ENCODE measurements around the gene TOPORS.
A peak's percentile ranks its signal among the peaks of the same experiment; 100 is the strongest.

TOPORS gene

DNA sequence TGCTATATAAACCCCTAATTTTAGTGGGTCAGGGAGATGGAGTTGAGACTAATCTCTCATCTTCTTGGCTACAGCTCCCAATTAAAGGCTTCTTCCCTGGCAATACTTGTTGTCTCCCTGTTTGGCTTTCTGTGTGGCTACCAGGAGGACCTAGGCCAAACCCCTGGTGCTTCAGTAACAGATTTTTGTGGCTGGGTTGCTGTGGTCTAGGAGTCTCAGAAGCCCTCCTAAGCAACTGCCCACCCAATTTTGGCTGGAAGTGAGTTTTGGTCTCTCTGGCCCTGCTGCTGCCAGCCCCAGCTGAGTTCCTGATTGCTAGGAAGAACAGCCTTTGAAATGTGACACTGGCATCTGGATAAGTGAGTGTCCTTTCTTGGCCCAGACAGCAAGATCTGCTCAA, 36.1 kb downstream of the TOPORS start:
- TF ChIP-seq, protein P1, sequence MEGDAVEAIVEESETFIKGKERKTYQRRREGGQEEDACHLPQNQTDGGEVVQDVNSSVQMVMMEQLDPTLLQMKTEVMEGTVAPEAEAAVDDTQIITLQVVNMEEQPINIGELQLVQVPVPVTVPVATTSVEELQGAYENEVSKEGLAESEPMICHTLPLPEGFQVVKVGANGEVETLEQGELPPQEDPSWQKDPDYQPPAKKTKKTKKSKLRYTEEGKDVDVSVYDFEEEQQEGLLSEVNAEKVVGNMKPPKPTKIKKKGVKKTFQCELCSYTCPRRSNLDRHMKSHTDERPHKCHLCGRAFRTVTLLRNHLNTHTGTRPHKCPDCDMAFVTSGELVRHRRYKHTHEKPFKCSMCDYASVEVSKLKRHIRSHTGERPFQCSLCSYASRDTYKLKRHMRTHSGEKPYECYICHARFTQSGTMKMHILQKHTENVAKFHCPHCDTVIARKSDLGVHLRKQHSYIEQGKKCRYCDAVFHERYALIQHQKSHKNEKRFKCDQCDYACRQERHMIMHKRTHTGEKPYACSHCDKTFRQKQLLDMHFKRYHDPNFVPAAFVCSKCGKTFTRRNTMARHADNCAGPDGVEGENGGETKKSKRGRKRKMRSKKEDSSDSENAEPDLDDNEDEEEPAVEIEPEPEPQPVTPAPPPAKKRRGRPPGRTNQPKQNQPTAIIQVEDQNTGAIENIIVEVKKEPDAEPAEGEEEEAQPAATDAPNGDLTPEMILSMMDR (IDR thresholded peaks at IDR 0.05; ENCODE audit: low read length, missing control alignments): no peak

GRCh38 chr9:32508728-32509127, 43.7 kb downstream of the TOPORS start:
- TF ChIP-seq, protein P1 (IDR thresholded peaks at IDR 0.05; ENCODE audit: low read length, missing control alignments): no peak
- DNase-seq (ENCODE audit: low read depth): no peak
- no peak overlapping the region for H3K4me3 ChIP-seq (replicated peaks; ENCODE audit: low read depth, low read length)

More for the DNA sequence above, 36.1 kb downstream of the TOPORS start:
- H3K4me3 ChIP-seq (replicated peaks; ENCODE audit: low read depth, low read length): no peak overlapping the region
- DNase-seq (ENCODE audit: low read depth): no peak

GRCh38 chr9:32503008-32503407, 49.4 kb downstream of the TOPORS start:
- H3K4me3 ChIP-seq (replicated peaks; ENCODE audit: low read depth, low read length): no peak overlapping the region
- no peak for DNase-seq (ENCODE audit: low read depth)
- TF ChIP-seq, protein P1 (IDR thresholded peaks at IDR 0.05; ENCODE audit: low read length, missing control alignments): no peak

DNA sequence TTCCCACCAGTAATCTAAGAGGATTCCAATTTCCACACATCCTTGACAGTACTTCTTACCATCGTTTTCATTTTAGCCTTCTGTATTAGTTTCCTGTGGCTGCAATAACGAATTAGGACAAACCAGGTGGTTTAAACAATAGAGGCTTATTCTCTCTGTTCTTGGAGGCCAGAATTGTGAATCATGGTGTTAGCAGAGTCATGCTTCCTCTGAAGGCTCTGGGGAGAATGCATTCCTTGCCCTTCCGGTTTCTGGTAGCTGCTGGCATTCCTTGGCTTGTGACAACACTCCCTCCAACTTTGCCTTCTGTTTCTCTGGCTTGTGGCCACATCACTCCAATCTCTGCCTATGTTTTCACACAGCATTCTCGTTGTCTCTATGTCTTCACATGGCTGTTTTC, 49.9 kb downstream of the TOPORS start:
- TF ChIP-seq, protein P1 (IDR thresholded peaks at IDR 0.05; ENCODE audit: low read length, missing control alignments): no peak
- H3K4me3 ChIP-seq (replicated peaks; ENCODE audit: low read depth, low read length): no peak overlapping the region
- DNase-seq (ENCODE audit: low read depth): peak; percentile 94

GRCh38 chr9:32501868-32502267, 50.5 kb downstream of the TOPORS start:
- TF ChIP-seq, protein P1 (IDR thresholded peaks at IDR 0.05; ENCODE audit: low read length, missing control alignments): no peak
- H3K4me3 ChIP-seq (replicated peaks; ENCODE audit: low read depth, low read length): no peak overlapping the region
- no peak for DNase-seq (ENCODE audit: low read depth)

DNA sequence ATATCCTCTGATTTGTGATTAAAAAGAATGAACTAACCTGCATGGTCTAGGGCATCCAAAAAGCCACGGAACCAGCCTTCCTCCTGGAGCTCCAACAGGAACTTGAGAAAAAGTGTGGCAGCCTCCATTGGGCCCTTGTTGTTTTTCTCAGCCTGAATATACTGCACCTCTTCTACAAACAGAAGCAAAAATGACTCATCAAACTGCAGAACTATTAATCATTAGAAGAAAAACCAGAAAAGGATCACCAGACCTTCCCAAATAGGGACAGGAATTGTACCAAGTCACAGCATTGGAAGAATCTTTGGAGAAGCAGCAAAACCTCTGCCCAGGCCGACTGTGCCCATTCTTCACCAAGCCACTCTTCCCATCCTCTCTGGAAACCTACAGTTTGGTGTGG, 51.6 kb downstream of the TOPORS start:
- TF ChIP-seq, protein P1 (IDR thresholded peaks at IDR 0.05; ENCODE audit: low read length, missing control alignments): no peak
- H3K4me3 ChIP-seq (replicated peaks; ENCODE audit: low read depth, low read length): no peak overlapping the region
- peak; percentile 38 for DNase-seq (ENCODE audit: low read depth)

GRCh38 chr9:32497921-32498320, 54.5 kb downstream of the TOPORS start:
- DNase-seq (ENCODE audit: low read depth): no peak
- no peak overlapping the region for H3K4me3 ChIP-seq (replicated peaks; ENCODE audit: low read depth, low read length)
- TF ChIP-seq, protein P1 (IDR thresholded peaks at IDR 0.05; ENCODE audit: low read length, missing control alignments): no peak

All from fibroblast of pulmonary artery (primary cell).